Measurements from ENCODE around the gene SF3A1. TPM values are rescaled to one million over a fixed set of nuclear protein-coding genes. Genes with fewer than 3 reads are reported as not detected.
A peak's percentile ranks its signal among the peaks of the same experiment; 100 is the strongest.

SF3A1 gene
- total RNA-seq, 1 donor from 2014 or later, result 115 TPM

DNA sequence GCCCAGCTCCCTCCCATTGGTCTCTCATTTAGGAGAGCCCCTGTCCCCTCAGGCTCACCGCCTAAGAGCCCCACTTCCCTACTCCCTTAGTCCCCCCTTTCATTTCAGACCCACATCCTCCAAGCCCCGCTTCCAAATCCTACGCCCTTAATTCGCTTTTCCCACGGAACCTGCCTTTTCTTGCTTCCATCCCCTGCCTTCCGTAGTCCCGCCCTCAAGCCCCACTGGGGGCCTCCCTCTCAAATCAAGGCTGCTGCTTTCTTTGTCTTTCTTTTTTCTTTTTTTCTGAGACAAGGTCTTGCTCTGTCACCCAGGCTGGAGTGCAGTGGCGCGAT lies 509 bp upstream of the SF3A1 start:
- no peaks in the 10 kb centered on the region for H3K27me3 Mint-ChIP-seq (ENCODE audit: low read depth)
- H3K36me3 Mint-ChIP-seq (ENCODE audit: low read depth), result peaks cover 2% of the 10 kb centered on the region
- DNase-seq (ENCODE audit: low spot score), result no peak
- H3K4me1 Mint-ChIP-seq (ENCODE audit: low read depth), result peaks cover 37% of the 10 kb centered on the region
- TF ChIP-seq, protein P1, sequence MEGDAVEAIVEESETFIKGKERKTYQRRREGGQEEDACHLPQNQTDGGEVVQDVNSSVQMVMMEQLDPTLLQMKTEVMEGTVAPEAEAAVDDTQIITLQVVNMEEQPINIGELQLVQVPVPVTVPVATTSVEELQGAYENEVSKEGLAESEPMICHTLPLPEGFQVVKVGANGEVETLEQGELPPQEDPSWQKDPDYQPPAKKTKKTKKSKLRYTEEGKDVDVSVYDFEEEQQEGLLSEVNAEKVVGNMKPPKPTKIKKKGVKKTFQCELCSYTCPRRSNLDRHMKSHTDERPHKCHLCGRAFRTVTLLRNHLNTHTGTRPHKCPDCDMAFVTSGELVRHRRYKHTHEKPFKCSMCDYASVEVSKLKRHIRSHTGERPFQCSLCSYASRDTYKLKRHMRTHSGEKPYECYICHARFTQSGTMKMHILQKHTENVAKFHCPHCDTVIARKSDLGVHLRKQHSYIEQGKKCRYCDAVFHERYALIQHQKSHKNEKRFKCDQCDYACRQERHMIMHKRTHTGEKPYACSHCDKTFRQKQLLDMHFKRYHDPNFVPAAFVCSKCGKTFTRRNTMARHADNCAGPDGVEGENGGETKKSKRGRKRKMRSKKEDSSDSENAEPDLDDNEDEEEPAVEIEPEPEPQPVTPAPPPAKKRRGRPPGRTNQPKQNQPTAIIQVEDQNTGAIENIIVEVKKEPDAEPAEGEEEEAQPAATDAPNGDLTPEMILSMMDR (IDR thresholded peaks at IDR 0.05), result no peak
- peak overlapping the region; percentile 91 for H3K4me3 Mint-ChIP-seq (ENCODE audit: unreplicated experiment)
- no peaks in the 10 kb centered on the region for H3K9me3 Mint-ChIP-seq (ENCODE audit: low read depth)
- H3K27ac Mint-ChIP-seq (ENCODE audit: unreplicated experiment), result peak overlapping the region; percentile 93

DNA sequence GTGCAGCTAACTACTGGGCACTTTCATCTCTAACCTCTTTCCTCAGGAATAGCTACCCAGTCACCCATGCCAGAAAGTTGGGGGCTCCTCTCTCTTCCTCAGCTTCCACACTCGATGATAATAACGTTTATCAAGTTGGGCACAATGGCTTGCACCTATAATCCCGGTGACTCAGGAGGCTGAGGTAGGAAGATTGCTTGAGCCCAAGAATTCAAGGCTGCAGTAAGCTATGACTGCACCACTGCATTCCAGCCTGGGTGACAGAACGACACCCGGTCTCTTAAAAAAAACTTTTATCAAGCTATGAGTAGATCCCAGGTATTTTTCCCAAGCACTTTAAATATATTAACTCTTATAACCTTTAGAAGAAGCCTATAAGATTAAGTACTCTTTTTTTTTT lies 2.0 kb downstream of the SF3A1 start:
- H3K27me3 Mint-ChIP-seq (ENCODE audit: low read depth), result no peaks in the 10 kb centered on the region
- H3K4me3 Mint-ChIP-seq (ENCODE audit: unreplicated experiment), result no peak overlapping the region
- TF ChIP-seq, protein P1 (IDR thresholded peaks at IDR 0.05), result no peak
- no peaks in the 10 kb centered on the region for H3K9me3 Mint-ChIP-seq (ENCODE audit: low read depth)
- H3K36me3 Mint-ChIP-seq (ENCODE audit: low read depth), result peaks cover 15% of the 10 kb centered on the region
- peaks cover 37% of the 10 kb centered on the region for H3K4me1 Mint-ChIP-seq (ENCODE audit: low read depth)
- no peak overlapping the region for H3K27ac Mint-ChIP-seq (ENCODE audit: unreplicated experiment)
- no peak for DNase-seq (ENCODE audit: low spot score)

DNA sequence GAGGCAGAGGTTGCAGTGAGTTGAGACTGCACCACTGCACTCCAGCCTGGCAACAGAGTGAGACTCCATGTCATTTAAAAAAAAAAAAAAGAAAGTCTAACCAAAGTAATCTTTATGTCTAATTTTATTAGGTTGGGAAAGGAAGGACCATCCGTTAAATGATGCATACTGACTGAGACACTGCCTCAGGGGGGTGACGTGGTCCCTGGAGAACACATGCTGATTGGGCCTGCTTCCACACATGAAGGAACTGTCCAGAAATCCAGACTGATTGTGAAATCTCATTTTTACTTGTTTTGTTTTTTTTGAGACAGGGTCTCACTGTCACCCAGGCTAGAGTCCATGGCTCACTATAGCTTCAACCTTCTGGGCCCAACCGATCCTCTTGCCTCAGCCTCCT lies 5.5 kb downstream of the SF3A1 start:
- Mint-ChIP-seq H3K9me3 (ENCODE audit: low read depth) (no peaks in the 10 kb centered on the region), H3K27ac (ENCODE audit: unreplicated experiment) (no peak overlapping the region), H3K36me3 (ENCODE audit: low read depth) (peaks cover 19% of the 10 kb centered on the region), H3K4me1 (ENCODE audit: low read depth) (peaks cover 27% of the 10 kb centered on the region), H3K27me3 (ENCODE audit: low read depth) (no peaks in the 10 kb centered on the region), H3K4me3 (ENCODE audit: unreplicated experiment) (no peak overlapping the region)
- TF ChIP-seq, protein P1 (IDR thresholded peaks at IDR 0.05), result no peak
- no peak for DNase-seq (ENCODE audit: low spot score)

DNA sequence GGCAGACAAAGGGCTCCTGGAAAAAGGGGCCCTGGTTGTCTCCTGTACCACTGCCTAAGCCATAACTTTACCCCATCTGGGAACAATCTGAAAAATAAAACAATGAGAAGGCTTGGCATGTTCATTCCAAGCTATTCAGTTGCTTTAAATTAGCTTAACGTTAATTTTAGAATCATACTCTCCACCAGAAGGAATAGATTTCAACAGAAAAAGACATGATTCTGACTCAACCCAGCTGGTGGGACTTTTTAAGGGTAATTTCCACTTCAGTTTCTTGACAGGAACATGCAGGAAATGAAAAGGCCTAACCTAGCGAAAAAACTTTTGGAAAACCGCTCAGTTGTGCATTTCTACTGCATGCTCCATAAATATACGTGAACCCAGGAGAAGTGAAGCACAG lies 7.9 kb downstream of the SF3A1 start:
- Mint-ChIP-seq H3K9me3 (ENCODE audit: low read depth) (no peaks in the 10 kb centered on the region), H3K4me3 (ENCODE audit: unreplicated experiment) (no peak overlapping the region), H3K27me3 (ENCODE audit: low read depth) (no peaks in the 10 kb centered on the region), H3K36me3 (ENCODE audit: low read depth) (peaks cover 33% of the 10 kb centered on the region), H3K27ac (ENCODE audit: unreplicated experiment) (no peak overlapping the region), H3K4me1 (ENCODE audit: low read depth) (peaks cover 3% of the 10 kb centered on the region)
- TF ChIP-seq, protein P1 (IDR thresholded peaks at IDR 0.05), result no peak
- no peak for DNase-seq (ENCODE audit: low spot score)

DNA sequence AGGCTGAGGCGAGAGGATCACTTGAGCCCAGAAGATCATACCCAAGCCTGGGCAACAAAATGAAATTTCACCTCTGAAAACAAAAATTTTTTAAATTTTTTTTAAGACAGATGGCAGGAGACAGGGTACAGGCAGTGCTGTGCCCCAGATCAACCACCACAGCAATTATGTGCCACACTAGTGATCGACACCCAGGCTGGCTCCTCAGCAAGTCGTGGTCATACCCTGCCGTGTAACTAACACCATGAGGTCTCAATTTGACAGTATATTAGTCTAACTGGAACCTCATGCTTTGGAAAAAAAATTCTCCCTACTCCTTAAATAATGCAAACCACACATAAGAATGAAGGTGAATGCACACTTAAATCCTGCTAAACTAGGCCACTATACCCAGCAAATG lies 8.3 kb downstream of the SF3A1 start:
- no peak overlapping the region for H3K27ac Mint-ChIP-seq (ENCODE audit: unreplicated experiment)
- no peaks in the 10 kb centered on the region for H3K4me1 Mint-ChIP-seq (ENCODE audit: low read depth)
- TF ChIP-seq, protein P1 (IDR thresholded peaks at IDR 0.05), result no peak
- H3K9me3 Mint-ChIP-seq (ENCODE audit: low read depth), result no peaks in the 10 kb centered on the region
- peaks cover 34% of the 10 kb centered on the region for H3K36me3 Mint-ChIP-seq (ENCODE audit: low read depth)
- no peak overlapping the region for H3K4me3 Mint-ChIP-seq (ENCODE audit: unreplicated experiment)
- no peak for DNase-seq (ENCODE audit: low spot score)
- no peaks in the 10 kb centered on the region for H3K27me3 Mint-ChIP-seq (ENCODE audit: low read depth)
